ENCODE results near the gene APLP2. TPM values are rescaled to one million over a fixed set of nuclear protein-coding genes. Genes with fewer than 3 reads are reported as not detected.
"Not testable (repeated sequence)": the region's sequence is repeated elsewhere in the genome, so short reads cannot be mapped to it uniquely, and the experiment has no call there.

The APLP2 gene
- polyA plus RNA-seq, 4 donors, result 72.7 to 482 (median 138) TPM

GRCh38 chr11:130188047-130188446 lies 118.4 kb downstream of the APLP2 start:
- peak overlapping the region in 2 of 3 donors; percentile 90 to 97 for H3K27ac ChIP-seq (ENCODE audit: low read depth in 1 of 3, low read length in 2 of 3)
- 66 to 88% (median 81%) methylated on average over 14 of the region's 14 CpGs for WGBS, 3 donors
- no peak for FAIRE-seq

GRCh38 chr11:130188585-130189347 lies 119.1 kb downstream of the APLP2 start:
- Histone ChIP-seq H3K27ac (ENCODE audit: low read depth in 1 of 3, low read length in 2 of 3) (peak overlapping the region; percentile 79 to 97 (median 90)), H3K9me3 (ENCODE audit: control insufficient read depth in 2 of 2, insufficient read depth in 1 of 2, low read depth in 1 of 2, low read length in 1 of 2) (peaks cover 0 to 4% of the 10 kb centered on the region in 2 donors), H3K36me3 (ENCODE audit: control insufficient read depth in 3 of 3, insufficient read depth in 2 of 3, low read depth in 1 of 3, low read length in 3 of 3) (peaks cover 5 to 72% (median 8%) of the 10 kb centered on the region in 3 donors), H3K4me1 (ENCODE audit: control insufficient read depth in 3 of 3, insufficient read depth in 2 of 3, low read depth in 1 of 3, low read length in 2 of 3) (peaks cover 0 to 30% (median 6%) of the 10 kb centered on the region in 3 donors), H3K4me3 (ENCODE audit: low read depth in 1 of 3, low read length in 3 of 3) (no peak overlapping the region), H3K27me3 (ENCODE audit: control insufficient read depth in 3 of 3, insufficient read depth in 3 of 3, low read length in 3 of 3) (no peaks in the 10 kb centered on the region)
- 71 to 79% (median 74%) methylated on average over 19 of the region's 19 CpGs for WGBS, 3 donors
- FAIRE-seq, result no peak
- no peak for DNase-seq

More at GRCh38 chr11:130188047-130188446, 118.4 kb downstream of the APLP2 start:
- H3K36me3 ChIP-seq (ENCODE audit: control insufficient read depth in 3 of 3, insufficient read depth in 2 of 3, low read depth in 1 of 3, low read length in 3 of 3), result peaks cover 5 to 67% (median 8%) of the 10 kb centered on the region in 3 donors
- no peak for DNase-seq
- peaks cover 0 to 3% of the 10 kb centered on the region in 2 donors for H3K9me3 ChIP-seq (ENCODE audit: control insufficient read depth in 2 of 2, insufficient read depth in 1 of 2, low read depth in 1 of 2, low read length in 1 of 2)
- peaks cover 0 to 32% (median 6%) of the 10 kb centered on the region in 3 donors for H3K4me1 ChIP-seq (ENCODE audit: control insufficient read depth in 3 of 3, insufficient read depth in 2 of 3, low read depth in 1 of 3, low read length in 2 of 3)
- no peaks in the 10 kb centered on the region for H3K27me3 ChIP-seq (ENCODE audit: control insufficient read depth in 3 of 3, insufficient read depth in 3 of 3, low read length in 3 of 3)
- no peak overlapping the region for H3K4me3 ChIP-seq (ENCODE audit: low read depth in 1 of 3, low read length in 3 of 3)

- FAIRE-seq (no peak), DNase-seq (peak; percentile 68 to 90)
- Histone ChIP-seq H3K4me1 (ENCODE audit: control insufficient read depth in 3 of 3, insufficient read depth in 2 of 3, low read depth in 1 of 3, low read length in 2 of 3) (peaks cover 0 to 27% (median 6%) of the 10 kb centered on the region in 3 donors), H3K27me3 (ENCODE audit: control insufficient read depth in 3 of 3, insufficient read depth in 3 of 3, low read length in 3 of 3) (no peaks in the 10 kb centered on the region), H3K27ac (ENCODE audit: low read depth in 1 of 3, low read length in 2 of 3) (peak overlapping the region; percentile 79 to 97 (median 90)), H3K36me3 (ENCODE audit: control insufficient read depth in 3 of 3, insufficient read depth in 2 of 3, low read depth in 1 of 3, low read length in 3 of 3) (peaks cover 5 to 77% (median 16%) of the 10 kb centered on the region in 3 donors), H3K9me3 (ENCODE audit: control insufficient read depth in 2 of 2, insufficient read depth in 1 of 2, low read depth in 1 of 2, low read length in 1 of 2) (peaks cover 0 to 10% of the 10 kb centered on the region in 2 donors), H3K4me3 (ENCODE audit: low read depth in 1 of 3, low read length in 3 of 3) (peak overlapping the region in 1 of 3 donors; percentile 13)
- 24 to 70% (median 46%) methylated on average over 32 of the region's 32 CpGs for WGBS, 3 donors
Observed at GRCh38 chr11:130189492-130190210, 120.0 kb downstream of the APLP2 start.

GRCh38 chr11:130190371-130190881 lies 120.7 kb downstream of the APLP2 start:
- DNase-seq, result peak in 1 of 2 donors; percentile 56
- WGBS, 3 donors, result 25 to 69% (median 26%) methylated on average over 29 of the region's 29 CpGs
- H3K4me1 ChIP-seq (ENCODE audit: control insufficient read depth in 3 of 3, insufficient read depth in 2 of 3, low read depth in 1 of 3, low read length in 2 of 3), result peaks cover 0 to 29% (median 6%) of the 10 kb centered on the region in 3 donors
- peaks cover 5 to 82% (median 19%) of the 10 kb centered on the region in 3 donors for H3K36me3 ChIP-seq (ENCODE audit: control insufficient read depth in 3 of 3, insufficient read depth in 2 of 3, low read depth in 1 of 3, low read length in 3 of 3)
- no peaks in the 10 kb centered on the region for H3K27me3 ChIP-seq (ENCODE audit: control insufficient read depth in 3 of 3, insufficient read depth in 3 of 3, low read length in 3 of 3)
- H3K9me3 ChIP-seq (ENCODE audit: control insufficient read depth in 2 of 2, insufficient read depth in 1 of 2, low read depth in 1 of 2, low read length in 1 of 2), result peaks cover 0 to 10% of the 10 kb centered on the region in 2 donors
- H3K27ac ChIP-seq (ENCODE audit: low read depth in 1 of 3, low read length in 2 of 3), result peak overlapping the region; percentile 79 to 97 (median 90)
- no peak for FAIRE-seq
- H3K4me3 ChIP-seq (ENCODE audit: low read depth in 1 of 3, low read length in 3 of 3), result peak overlapping the region in 1 of 3 donors; percentile 13

- Histone ChIP-seq H3K27ac (ENCODE audit: low read depth in 1 of 3, low read length in 2 of 3) (peak overlapping the region; percentile 1 to 71 (median 3)), H3K4me1 (ENCODE audit: control insufficient read depth in 3 of 3, insufficient read depth in 2 of 3, low read depth in 1 of 3, low read length in 2 of 3) (peaks cover 0 to 29% (median 6%) of the 10 kb centered on the region in 3 donors), H3K4me3 (ENCODE audit: low read depth in 1 of 3, low read length in 3 of 3) (no peak overlapping the region), H3K36me3 (ENCODE audit: control insufficient read depth in 3 of 3, insufficient read depth in 2 of 3, low read depth in 1 of 3, low read length in 3 of 3) (peaks cover 5 to 94% (median 19%) of the 10 kb centered on the region in 3 donors), H3K27me3 (ENCODE audit: control insufficient read depth in 3 of 3, insufficient read depth in 3 of 3, low read length in 3 of 3) (no peaks in the 10 kb centered on the region), H3K9me3 (ENCODE audit: control insufficient read depth in 2 of 2, insufficient read depth in 1 of 2, low read depth in 1 of 2, low read length in 1 of 2) (peaks cover 0 to 10% of the 10 kb centered on the region in 2 donors)
- DNase-seq, result no peak
- FAIRE-seq, result no peak
- WGBS, 3 donors, result 68 to 79% (median 74%) methylated on average over 14 of the region's 14 CpGs
Observed at GRCh38 chr11:130191896-130192295, 122.2 kb downstream of the APLP2 start.

GRCh38 chr11:130192845-130193267 lies 123.2 kb downstream of the APLP2 start:
- FAIRE-seq (no peak), DNase-seq (peak; percentile 70 to 83)
- Histone ChIP-seq H3K36me3 (ENCODE audit: control insufficient read depth in 3 of 3, insufficient read depth in 2 of 3, low read depth in 1 of 3, low read length in 3 of 3) (peaks cover 5 to 93% (median 27%) of the 10 kb centered on the region in 3 donors), H3K4me3 (ENCODE audit: low read depth in 1 of 3, low read length in 3 of 3) (no peak overlapping the region), H3K27me3 (ENCODE audit: control insufficient read depth in 3 of 3, insufficient read depth in 3 of 3, low read length in 3 of 3) (no peaks in the 10 kb centered on the region), H3K27ac (ENCODE audit: low read depth in 1 of 3, low read length in 2 of 3) (peak overlapping the region; percentile 36 to 71 (median 54)), H3K4me1 (ENCODE audit: control insufficient read depth in 3 of 3, insufficient read depth in 2 of 3, low read depth in 1 of 3, low read length in 2 of 3) (peaks cover 0 to 29% (median 6%) of the 10 kb centered on the region in 3 donors), H3K9me3 (ENCODE audit: control insufficient read depth in 2 of 2, insufficient read depth in 1 of 2, low read depth in 1 of 2, low read length in 1 of 2) (peaks cover 0 to 10% of the 10 kb centered on the region in 2 donors)
- WGBS, 3 donors, result 20 to 63% (median 38%) methylated on average over 4 of the region's 4 CpGs

GRCh38 chr11:130193551-130193950 lies 123.9 kb downstream of the APLP2 start:
- not testable (repeated sequence) for H3K27me3 ChIP-seq (ENCODE audit: control insufficient read depth in 3 of 3, insufficient read depth in 3 of 3, low read length in 3 of 3); H3K4me3 ChIP-seq (ENCODE audit: low read depth in 1 of 3, low read length in 3 of 3); H3K9me3 ChIP-seq (ENCODE audit: control insufficient read depth in 2 of 2, insufficient read depth in 1 of 2, low read depth in 1 of 2, low read length in 1 of 2)
- Histone ChIP-seq H3K36me3 (ENCODE audit: control insufficient read depth in 3 of 3, insufficient read depth in 2 of 3, low read depth in 1 of 3, low read length in 3 of 3) (peaks cover 5 to 93% (median 28%) of the 10 kb centered on the region in 3 donors), H3K27ac (ENCODE audit: low read depth in 1 of 3, low read length in 2 of 3) (peak overlapping the region in 2 of 3 donors; percentile 54 to 58), H3K4me1 (ENCODE audit: control insufficient read depth in 3 of 3, insufficient read depth in 2 of 3, low read depth in 1 of 3, low read length in 2 of 3) (peaks cover 0 to 29% (median 6%) of the 10 kb centered on the region in 3 donors)
- WGBS, 3 donors, result 51 to 79% (median 59%) methylated on average over 14 of the region's 14 CpGs
- DNase-seq (peak in 1 of 2 donors; percentile 50), FAIRE-seq (peak; percentile 98)

All from small intestine (tissue), 7 donors.